Trophoblast cell (in vitro differentiated cells and primary cell): Measurements from ENCODE around the gene EEA1.
A peak's percentile ranks its signal among the peaks of the same experiment; 100 is the strongest.
"Not testable (repeated sequence)": the region's sequence is repeated elsewhere in the genome, so short reads cannot be mapped to it uniquely, and the experiment has no call there.

Source experiments
- DNase-seq, 2 donors: peaks; one replicate each; pipeline ENCODE4 v3.0.0-alpha.2; 2016
- H2AFZ ChIP-seq: 2 replicates; pipeline ENCODE4 v1.6.1; 2013; ENCODE audit warnings: low read length, moderate library complexity, mild to moderate bottlenecking; ENCODE audit not compliant: insufficient read depth, poor library complexity
- H2AK5ac ChIP-seq: 2 replicates; pipeline ENCODE4 v1.6.1; 2013; ENCODE audit warnings: mild to moderate bottlenecking, low read length
- H2BK120ac ChIP-seq: 2 replicates; pipeline ENCODE4 v1.6.1; 2013; ENCODE audit warnings: low read length, mild to moderate bottlenecking, moderate library complexity; ENCODE audit not compliant: insufficient read depth, poor library complexity
- H2BK12ac ChIP-seq: 2 replicates; pipeline ENCODE4 v1.6.1; 2013; ENCODE audit warnings: mild to moderate bottlenecking, low read length, moderate library complexity
- H2BK5ac ChIP-seq: 2 replicates; pipeline ENCODE4 v1.6.1; 2013; ENCODE audit warnings: low read length, low read depth, moderate library complexity, mild to moderate bottlenecking; ENCODE audit not compliant: poor library complexity
- H3K14ac ChIP-seq: 2 replicates; pipeline ENCODE4 v1.6.1; 2013; ENCODE audit warnings: mild to moderate bottlenecking, low read length
- H3K18ac ChIP-seq: 2 replicates; pipeline ENCODE4 v1.6.1; 2013; ENCODE audit warnings: mild to moderate bottlenecking, low read length
- H3K23ac ChIP-seq: 2 replicates; pipeline ENCODE4 v1.6.1; 2013; ENCODE audit warnings: low read length
- H3K27ac ChIP-seq: 2 replicates; pipeline ENCODE4 v1.5.1; 2013; ENCODE audit warnings: low read depth, mild to moderate bottlenecking, inconsistent platforms, low read length, moderate library complexity
- H3K27me3 ChIP-seq: 2 replicates; pipeline ENCODE4 v1.6.1; 2013; ENCODE audit warnings: inconsistent platforms, mild to moderate bottlenecking, low read length, moderate library complexity; ENCODE audit not compliant: insufficient read depth
- H3K36me3 ChIP-seq, 2 experiments: 1 replicate in 1 of 2; 2 replicates in 1 of 2; pipeline ENCODE4 v1.6.1; 2013; ENCODE audit warnings: low read length in 2 of 2, mild to moderate bottlenecking in 2 of 2, moderate library complexity in 1 of 2; ENCODE audit not compliant: insufficient read depth in 2 of 2, control insufficient read depth in 1 of 2
- H3K4ac ChIP-seq: 2 replicates; pipeline ENCODE4 v1.6.1; 2013; ENCODE audit warnings: low read depth, mild to moderate bottlenecking, low read length, moderate library complexity
- H3K4me1 ChIP-seq, 2 experiments: 1 replicate in 1 of 2; 2 replicates in 1 of 2; pipeline ENCODE4 v1.6.1; 2013; ENCODE audit warnings: low read length in 2 of 2, mild to moderate bottlenecking in 2 of 2, moderate library complexity in 1 of 2; ENCODE audit not compliant: insufficient read depth in 2 of 2, control insufficient read depth in 1 of 2
- H3K4me2 ChIP-seq: 2 replicates; pipeline ENCODE4 v1.6.1; 2013; ENCODE audit warnings: inconsistent platforms, mild to moderate bottlenecking, low read length, moderate library complexity
- H3K4me3 ChIP-seq: 2 replicates; pipeline ENCODE4 v1.5.1; 2013; ENCODE audit warnings: mild to moderate bottlenecking, low read depth, low read length, inconsistent platforms
- H3K79me1 ChIP-seq: one replicate; pipeline ENCODE4 v1.6.1; 2013; ENCODE audit warnings: low read length
- H3K79me2 ChIP-seq: 2 replicates; pipeline ENCODE4 v1.6.1; 2013; ENCODE audit warnings: low read length, mild to moderate bottlenecking; ENCODE audit not compliant: control insufficient read depth, insufficient read depth, poor library complexity
- H3K9ac ChIP-seq: 2 replicates; pipeline ENCODE4 v1.6.1; 2013; ENCODE audit warnings: mild to moderate bottlenecking, low read length
- H3K9me3 ChIP-seq: 2 replicates; pipeline ENCODE4 v1.6.1; 2013; ENCODE audit warnings: low read depth, mild to moderate bottlenecking, control low read depth, inconsistent platforms, low read length; ENCODE audit not compliant: insufficient read depth
- H4K12ac ChIP-seq: 2 replicates; pipeline ENCODE4 v1.6.1; 2013; ENCODE audit warnings: low read depth, mild to moderate bottlenecking, low read length, moderate library complexity
- H4K8ac ChIP-seq: 2 replicates; pipeline ENCODE4 v1.6.1; 2013; ENCODE audit warnings: low read depth, mild to moderate bottlenecking, low read length, moderate library complexity
- H4K91ac ChIP-seq: one replicate; pipeline ENCODE4 v1.6.1; 2013; ENCODE audit warnings: low read depth, mild to moderate bottlenecking, low read length, moderate library complexity
- WGBS: extraction: QIAGEN DNeasy Blood & Tissue Kit; methylation state at CpG from one replicate; pipeline ENCODE4 v1.1.7; 2013; ENCODE audit warnings: missing lambda C conversion rate; ENCODE audit not compliant: insufficient read length, insufficient coverage; ENCODE audit errors: extremely low coverage; 5-methylcytosine and 5-hydroxymethylcytosine counted together

Gene EEA1

GRCh38 chr12:92973614-92974013 is 44.5 kb upstream of the EEA1 start:
- DNase-seq, result peak; percentile 77 to 97
- Histone ChIP-seq H3K9ac (no peak overlapping the region), H3K27me3 (no peaks in the 10 kb centered on the region), H3K4ac (no peak overlapping the region), H4K91ac (no peak overlapping the region), H4K8ac (peak overlapping the region; percentile 28), H3K79me2 (no peaks in the 10 kb centered on the region), H3K9me3 (peaks cover 1% of the 10 kb centered on the region), H3K4me3 (no peak overlapping the region), H2BK5ac (no peak overlapping the region), H3K14ac (peak overlapping the region; percentile 79), H2AK5ac (peak overlapping the region; percentile 79), H3K23ac (no peak overlapping the region), H3K79me1 (peaks cover 7% of the 10 kb centered on the region), H3K27ac (peak overlapping the region; percentile 64), H2AFZ (no peak overlapping the region), H2BK120ac (peak overlapping the region; percentile 72), H3K36me3 (no peaks in the 10 kb centered on the region), H2BK12ac (no peak overlapping the region), H3K18ac (no peak overlapping the region), H4K12ac (no peak overlapping the region), H3K4me2 (no peak overlapping the region), H3K4me1 (peaks cover 2 to 5% of the 10 kb centered on the region in 2 experiments)
- WGBS, result no CpG with 5 or more reads among the region's 1 CpG

GRCh38 chr12:92971859-92972524 is 42.9 kb upstream of the EEA1 start:
- DNase-seq, result peak in 1 of 2 donors; percentile 11
- no peak overlapping the region for H2BK5ac ChIP-seq
- WGBS, result no CpG with 5 or more reads among the region's 1 CpG

DNA sequence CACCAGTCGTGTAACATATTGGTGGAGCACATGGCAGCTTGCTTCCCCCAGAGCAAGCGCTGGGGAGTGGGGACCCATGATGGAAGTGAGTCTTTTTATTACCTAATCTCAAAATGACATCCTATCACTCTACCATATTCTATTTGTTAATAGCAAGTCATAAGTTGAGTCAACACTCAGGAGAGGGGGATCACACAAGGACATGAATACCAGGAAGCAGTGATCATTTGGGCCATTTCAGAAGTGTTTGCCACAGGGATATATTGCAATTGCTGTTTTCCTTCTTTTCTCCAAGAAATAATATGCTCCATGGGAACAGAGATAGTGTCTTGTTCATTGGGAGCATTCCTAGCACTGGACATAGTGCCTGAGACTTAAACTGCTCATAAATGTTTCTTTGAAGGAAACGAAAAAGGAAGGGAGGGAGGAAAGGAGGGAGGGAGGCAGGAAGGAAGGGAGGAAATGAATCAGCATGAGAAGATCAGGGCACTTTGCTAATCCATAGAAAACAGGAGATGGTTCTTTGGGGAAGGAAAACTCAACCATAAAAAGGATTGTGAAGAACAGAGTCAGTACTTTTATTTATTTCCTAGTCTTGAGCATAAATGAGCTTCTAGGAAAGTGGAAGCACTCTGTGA is 39.2 kb upstream of the EEA1 start:
- WGBS, result no CpG with 5 or more reads among the region's 3 CpGs
- no peak overlapping the region for H3K18ac ChIP-seq
- H3K4ac ChIP-seq, result no peak overlapping the region
- H2BK120ac ChIP-seq, result no peak overlapping the region
- H3K79me2 ChIP-seq, result no peaks in the 10 kb centered on the region
- H3K27me3 ChIP-seq, result no peaks in the 10 kb centered on the region
- no peak overlapping the region for H3K4me3 ChIP-seq
- H2BK5ac ChIP-seq, result no peak overlapping the region
- H3K23ac ChIP-seq, result no peak overlapping the region
- H4K12ac ChIP-seq, result no peak overlapping the region
- H3K4me2 ChIP-seq, result no peak overlapping the region
- no peak overlapping the region for H2AFZ ChIP-seq
- H3K27ac ChIP-seq, result no peak overlapping the region
- H3K14ac ChIP-seq, result no peak overlapping the region
- H3K9ac ChIP-seq, result no peak overlapping the region
- peaks cover 2% of the 10 kb centered on the region for H3K79me1 ChIP-seq
- no peak overlapping the region for H2BK12ac ChIP-seq
- DNase-seq, result no peak
- H3K9me3 ChIP-seq, result no peaks in the 10 kb centered on the region
- H2AK5ac ChIP-seq, result no peak overlapping the region
- H4K8ac ChIP-seq, result no peak overlapping the region
- no peaks in the 10 kb centered on the region for H3K36me3 ChIP-seq
- no peak overlapping the region for H4K91ac ChIP-seq
- H3K4me1 ChIP-seq, result no peaks in the 10 kb centered on the region

More at GRCh38 chr12:92971859-92972524, 42.9 kb upstream of the EEA1 start:
- H3K4me1 ChIP-seq, result peaks cover 2 to 5% of the 10 kb centered on the region in 2 experiments
- no peaks in the 10 kb centered on the region for H3K27me3 ChIP-seq
- no peak overlapping the region for H3K4ac ChIP-seq
- H3K36me3 ChIP-seq, result no peaks in the 10 kb centered on the region
- H3K27ac ChIP-seq, result no peak overlapping the region
- peak overlapping the region; percentile 22 for H2BK120ac ChIP-seq
- H3K9me3 ChIP-seq, result no peaks in the 10 kb centered on the region
- no peak overlapping the region for H4K91ac ChIP-seq
- no peak overlapping the region for H4K8ac ChIP-seq
- H3K14ac ChIP-seq, result no peak overlapping the region
- peaks cover 7% of the 10 kb centered on the region for H3K79me1 ChIP-seq
- H3K18ac ChIP-seq, result no peak overlapping the region
- H3K23ac ChIP-seq, result no peak overlapping the region
- no peak overlapping the region for H3K4me2 ChIP-seq
- no peak overlapping the region for H2AFZ ChIP-seq
- H2AK5ac ChIP-seq, result no peak overlapping the region
- H3K9ac ChIP-seq, result no peak overlapping the region
- peak overlapping the region; percentile 49 for H2BK12ac ChIP-seq
- H4K12ac ChIP-seq, result no peak overlapping the region
- no peaks in the 10 kb centered on the region for H3K79me2 ChIP-seq
- H3K4me3 ChIP-seq, result no peak overlapping the region

- H2AFZ ChIP-seq, H3K79me1 ChIP-seq: not testable (repeated sequence)
- WGBS, result no CpG with 5 or more reads among the region's 1 CpG
These were observed 35.3 kb upstream of the EEA1 start for GRCh38 chr12:92964378-92964777.

More at GRCh38 chr12:92964378-92964777, 35.3 kb upstream of the EEA1 start:
- H4K12ac ChIP-seq, H3K4me2 ChIP-seq, H3K4ac ChIP-seq, H2BK12ac ChIP-seq, H3K23ac ChIP-seq, H3K36me3 ChIP-seq, H2AK5ac ChIP-seq, H4K8ac ChIP-seq, H2BK5ac ChIP-seq, H3K14ac ChIP-seq, H3K9ac ChIP-seq, DNase-seq, H3K27ac ChIP-seq, H4K91ac ChIP-seq, H3K4me1 ChIP-seq, H3K79me2 ChIP-seq, H3K27me3 ChIP-seq, H3K4me3 ChIP-seq, H2BK120ac ChIP-seq, H3K18ac ChIP-seq, H3K9me3 ChIP-seq: not testable (repeated sequence)
